ENCODE data around the gene DKK1.

- TF ChIP-seq CTCF (IDR thresholded peaks at IDR 0.05; ENCODE audit: low read depth, low read length), result no peak
- no peak for TF ChIP-seq EZH2phosphoT487 (IDR thresholded peaks at IDR 0.05; ENCODE audit: low read depth)
Observed at GRCh38 chr10:52266858-52267257, 47.2 kb upstream of the DKK1 start.
